CD14-positive monocyte (primary cell): Measurements from ENCODE around the gene TTC7B. TPM values are rescaled to one million over a fixed set of nuclear protein-coding genes. Genes with fewer than 3 reads are reported as not detected.

ENCODE experiments used
- DNase-seq, 3 donors: peaks; one replicate each; pipeline ENCODE4 v3.0.0-alpha.2; 2011 to 2022
- H2AFZ ChIP-seq: 2 replicates; pipeline ENCODE4 v1.6.0; 2012; ENCODE audit warnings: mild to moderate bottlenecking, low read depth, low read length, inconsistent platforms; ENCODE audit not compliant: insufficient read depth, poor library complexity, severe bottlenecking
- H3K27ac ChIP-seq, 2 donors: 1 replicate in 1 of 2; 2 replicates in 1 of 2; pipeline ENCODE4 v1.5.1; 2012 to 2013; ENCODE audit warnings: low read length in 2 of 2, control low read depth in 1 of 2, inconsistent platforms in 1 of 2, low read depth in 1 of 2, mild to moderate bottlenecking in 1 of 2
- H3K27me3 ChIP-seq, 2 donors: one replicate each; pipeline versions ENCODE4 v1.6.0 to v1.6.1; 2011 to 2013; ENCODE audit warnings: low read length in 2 of 2; ENCODE audit not compliant: control insufficient read depth in 2 of 2, insufficient read depth in 2 of 2
- H3K36me3 ChIP-seq, 2 donors: replicated peaks in 1 of 2; 1 replicate in 1 of 2; 2 replicates in 1 of 2; pipeline versions ENCODE4 v1.5.1 to v1.6.1; 2012 to 2013; ENCODE audit warnings: low read length in 2 of 2, control low read depth in 1 of 2, inconsistent platforms in 1 of 2, mild to moderate bottlenecking in 1 of 2; ENCODE audit not compliant: insufficient read depth in 2 of 2, control insufficient read depth in 1 of 2
- H3K4me1 ChIP-seq, 2 donors: 1 replicate in 1 of 2; 2 replicates in 1 of 2; pipeline versions ENCODE4 v1.5.1 to v1.6.1; 2012 to 2013; ENCODE audit warnings: low read length in 2 of 2, control low read depth in 1 of 2, inconsistent platforms in 1 of 2, mild to moderate bottlenecking in 1 of 2, moderate library complexity in 1 of 2; ENCODE audit not compliant: insufficient read depth in 2 of 2, control insufficient read depth in 1 of 2
- H3K4me2 ChIP-seq: replicated peaks from 2 replicates; pipeline ENCODE3; 2012; ENCODE audit warnings: low read length, moderate library complexity, mild to moderate bottlenecking; ENCODE audit not compliant: poor library complexity, severe bottlenecking; ENCODE audit errors: extremely low read depth
- H3K4me3 ChIP-seq, 3 experiments: fragments of 200-600 bp in 1 of 3; sonication (generic) in 1 of 3; replicated peaks in 1 of 3; 1 replicate in 2 of 3; 2 replicates in 1 of 3; pipeline ENCODE4 v1.5.1; 2011 to 2013; ENCODE audit warnings: low read length in 3 of 3, mild to moderate bottlenecking in 3 of 3, control low read depth in 2 of 3, low read depth in 2 of 3, inconsistent platforms in 1 of 3, moderate library complexity in 1 of 3
- H3K79me2 ChIP-seq: 2 replicates; pipeline ENCODE4 v1.6.0; 2012; ENCODE audit warnings: mild to moderate bottlenecking, control low read depth, inconsistent platforms, low read length, moderate library complexity; ENCODE audit not compliant: insufficient read depth
- H3K9ac ChIP-seq: 2 replicates; pipeline ENCODE4 v1.6.0; 2017; ENCODE audit warnings: low read length, mild to moderate bottlenecking; ENCODE audit not compliant: insufficient read depth, poor library complexity, severe bottlenecking
- H3K9me3 ChIP-seq, 2 donors: replicated peaks in 1 of 2; 1 replicate in 1 of 2; 2 replicates in 1 of 2; pipeline versions ENCODE4 v1.5.1 to v1.6.1; 2012 to 2013; ENCODE audit warnings: low read length in 2 of 2, control low read depth in 1 of 2; ENCODE audit not compliant: control insufficient read depth in 1 of 2, insufficient read depth in 1 of 2
- H4K20me1 ChIP-seq: 2 replicates; pipeline ENCODE4 v1.6.0; 2012; ENCODE audit warnings: mild to moderate bottlenecking, low read length, control low read depth, moderate library complexity; ENCODE audit not compliant: insufficient read depth
- H3K27ac Mint-ChIP-seq, 7 donors: one replicate each; pipeline ENCODE4 v1.8.0; 2020; ENCODE audit warnings: mild to moderate bottlenecking in 7 of 7, mixed read lengths in 7 of 7, moderate library complexity in 6 of 7, inconsistent platforms in 2 of 7
- H3K27me3 Mint-ChIP-seq, 3 donors: one replicate each; pipeline ENCODE4 v1.8.0; 2021 to 2022; ENCODE audit warnings: low read depth in 3 of 3, mild to moderate bottlenecking in 3 of 3, mixed read lengths in 3 of 3, moderate library complexity in 3 of 3, inconsistent platforms in 1 of 3
- H3K36me3 Mint-ChIP-seq, 2 donors: one replicate each; pipeline ENCODE4 v1.8.0; 2020; ENCODE audit warnings: mixed read lengths in 2 of 2, inconsistent platforms in 1 of 2, mild to moderate bottlenecking in 1 of 2
- H3K4me1 Mint-ChIP-seq: one replicate; pipeline ENCODE4 v1.8.0; 2020; ENCODE audit warnings: mild to moderate bottlenecking, mixed read lengths
- H3K4me3 Mint-ChIP-seq, 2 donors: one replicate each; pipeline ENCODE4 v1.8.0; 2020; ENCODE audit warnings: mild to moderate bottlenecking in 2 of 2, mixed read lengths in 2 of 2, moderate library complexity in 1 of 2
- H3K9me3 Mint-ChIP-seq, 7 donors: one replicate each; pipeline ENCODE4 v1.8.0; 2020 to 2022; ENCODE audit warnings: mixed read lengths in 7 of 7, mild to moderate bottlenecking in 6 of 7, moderate library complexity in 6 of 7, inconsistent platforms in 2 of 7
- WGBS: methylation state at CpG from one replicate; pipeline ENCODE4 v1.1.5; 2013; ENCODE audit warnings: missing lambda C conversion rate; ENCODE audit not compliant: insufficient coverage; 5-methylcytosine and 5-hydroxymethylcytosine counted together
- intact Hi-C, 2 donors: fragments of 100-400 bp; cut with micrococcal nuclease; formaldehyde crosslinking; loops; one replicate each; pipeline versions ENCODE4 v1.15.0 to v1.15.1; 2023
- polyA plus RNA-seq, 3 donors: library from polyadenylated mRNA; depleted of rRNA in 1 of 3; unstranded in 2 of 3; stranded (reverse) in 1 of 3; fragments of 300-500 nt in 2 of 3; fragments of >200 nt in 1 of 3; fragmentation: Illumina TruSeq in 2 of 3; gene quantifications; 1 replicate in 2 of 3; 2 replicates in 1 of 3; pipeline ENCODE4 v1.2.3, GENCODE V29; 2012 to 2021
- TF ChIP-seq, protein P1 (sequence below): fragments of 200-600 bp; IDR thresholded peaks from one replicate; pipeline ENCODE4 v1.8.0; 2022; ENCODE audit warnings: antibody characterized with exemption, mild to moderate bottlenecking

The TTC7B gene
- polyA plus RNA-seq, 3 donors, result 0.87 to 2.6 (median 1.2) TPM

DNA sequence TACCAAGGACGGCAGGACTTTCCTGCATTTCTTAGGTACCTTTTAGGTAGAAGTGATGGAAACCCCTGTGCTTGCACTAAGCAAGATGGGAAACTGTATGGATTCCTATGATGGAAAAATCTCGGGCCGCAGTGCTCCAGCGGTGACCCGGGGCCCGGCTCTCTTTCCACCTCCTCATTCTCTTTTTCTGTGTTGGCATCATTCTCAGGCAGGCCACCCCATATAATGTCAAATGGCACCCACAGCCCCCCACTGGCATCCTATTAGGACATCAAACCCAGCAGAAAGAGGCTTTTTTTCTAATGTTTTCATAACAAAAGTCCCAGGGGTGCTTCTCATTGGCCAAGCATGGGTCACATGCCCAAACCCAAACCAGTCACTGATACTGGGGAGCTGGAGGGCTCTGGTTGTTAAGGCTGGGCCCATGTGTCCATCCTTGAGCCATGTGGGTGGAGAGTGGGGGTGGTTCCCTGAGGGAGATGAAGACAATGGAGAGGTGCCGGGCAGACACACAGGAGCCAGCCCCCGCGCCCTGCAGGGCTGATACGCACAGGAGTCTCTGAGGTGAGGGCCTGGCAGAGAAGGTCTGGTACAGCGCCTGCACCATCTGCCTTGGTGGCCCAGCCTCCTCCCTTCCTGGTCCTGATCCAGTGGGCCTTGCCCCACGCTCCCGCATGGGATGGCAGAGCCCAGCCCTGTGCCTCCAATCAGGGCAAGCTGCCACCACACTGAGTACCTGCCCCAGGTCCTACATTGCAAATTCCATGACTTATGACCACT lies 277.3 kb downstream of the TTC7B start:
- H3K36me3 ChIP-seq, result no peaks in the 10 kb centered on the region
- no peak overlapping the region for H2AFZ ChIP-seq
- H3K9me3 Mint-ChIP-seq, result peaks cover 0 to 7% (median 0%) of the 10 kb centered on the region in 7 donors
- no peak overlapping the region for H3K4me2 ChIP-seq
- H3K4me1 ChIP-seq, result no peaks in the 10 kb centered on the region
- intact Hi-C loops, result no loop called here
- peaks cover 2 to 7% (median 4%) of the 10 kb centered on the region in 3 donors for H3K27me3 Mint-ChIP-seq
- no peak overlapping the region for H3K27ac Mint-ChIP-seq
- H3K9me3 ChIP-seq, result no peaks in the 10 kb centered on the region
- TF ChIP-seq, protein P1, sequence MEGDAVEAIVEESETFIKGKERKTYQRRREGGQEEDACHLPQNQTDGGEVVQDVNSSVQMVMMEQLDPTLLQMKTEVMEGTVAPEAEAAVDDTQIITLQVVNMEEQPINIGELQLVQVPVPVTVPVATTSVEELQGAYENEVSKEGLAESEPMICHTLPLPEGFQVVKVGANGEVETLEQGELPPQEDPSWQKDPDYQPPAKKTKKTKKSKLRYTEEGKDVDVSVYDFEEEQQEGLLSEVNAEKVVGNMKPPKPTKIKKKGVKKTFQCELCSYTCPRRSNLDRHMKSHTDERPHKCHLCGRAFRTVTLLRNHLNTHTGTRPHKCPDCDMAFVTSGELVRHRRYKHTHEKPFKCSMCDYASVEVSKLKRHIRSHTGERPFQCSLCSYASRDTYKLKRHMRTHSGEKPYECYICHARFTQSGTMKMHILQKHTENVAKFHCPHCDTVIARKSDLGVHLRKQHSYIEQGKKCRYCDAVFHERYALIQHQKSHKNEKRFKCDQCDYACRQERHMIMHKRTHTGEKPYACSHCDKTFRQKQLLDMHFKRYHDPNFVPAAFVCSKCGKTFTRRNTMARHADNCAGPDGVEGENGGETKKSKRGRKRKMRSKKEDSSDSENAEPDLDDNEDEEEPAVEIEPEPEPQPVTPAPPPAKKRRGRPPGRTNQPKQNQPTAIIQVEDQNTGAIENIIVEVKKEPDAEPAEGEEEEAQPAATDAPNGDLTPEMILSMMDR, result no peak
- no peak overlapping the region for H3K4me3 Mint-ChIP-seq
- no peak overlapping the region for H3K9ac ChIP-seq
- H3K27ac ChIP-seq, result no peak overlapping the region
- H3K4me3 ChIP-seq, result no peak overlapping the region
- no peaks in the 10 kb centered on the region for H3K79me2 ChIP-seq
- no peak for DNase-seq
- H3K27me3 ChIP-seq, result no peaks in the 10 kb centered on the region
- peaks cover 2% of the 10 kb centered on the region for H3K4me1 Mint-ChIP-seq
- WGBS, result 99% methylated on average over 13 of the region's 13 CpGs
- H3K36me3 Mint-ChIP-seq, result no peaks in the 10 kb centered on the region
- no peaks in the 10 kb centered on the region for H4K20me1 ChIP-seq

DNA sequence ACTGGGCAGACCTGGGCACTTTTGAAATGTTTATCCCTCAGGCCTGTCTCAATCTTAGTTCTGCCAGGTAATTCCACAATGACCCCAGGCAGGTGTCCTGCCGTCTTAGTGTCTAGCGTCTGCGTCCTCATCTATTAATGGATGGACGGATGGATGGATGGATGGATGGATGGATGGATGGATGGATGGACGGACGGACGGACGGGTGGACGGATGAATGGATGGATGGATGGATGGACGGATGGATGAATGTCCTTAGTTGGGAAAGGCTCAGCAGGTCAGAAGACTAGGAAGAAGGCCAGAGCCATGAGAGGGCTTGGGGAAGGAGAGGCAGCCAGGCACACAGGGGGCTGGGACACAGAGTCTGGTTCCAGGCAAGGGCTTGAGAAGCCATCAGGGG lies 278.1 kb downstream of the TTC7B start:
- Mint-ChIP-seq H3K4me1 (peaks cover 8% of the 10 kb centered on the region), H3K36me3 (no peaks in the 10 kb centered on the region), H3K4me3 (no peak overlapping the region), H3K9me3 (peaks cover 0 to 7% (median 0%) of the 10 kb centered on the region in 7 donors), H3K27ac (no peak overlapping the region), H3K27me3 (peaks cover 2 to 7% (median 3%) of the 10 kb centered on the region in 3 donors)
- H2AFZ ChIP-seq, result no peak overlapping the region
- H3K27ac ChIP-seq, result no peak overlapping the region
- no peaks in the 10 kb centered on the region for H3K9me3 ChIP-seq
- H3K9ac ChIP-seq, result no peak overlapping the region
- DNase-seq, result no peak
- intact Hi-C loops, result no loop called here
- H3K4me1 ChIP-seq, result no peaks in the 10 kb centered on the region
- no peaks in the 10 kb centered on the region for H3K79me2 ChIP-seq
- no peaks in the 10 kb centered on the region for H3K36me3 ChIP-seq
- H4K20me1 ChIP-seq, result no peaks in the 10 kb centered on the region
- TF ChIP-seq, protein P1, result no peak
- H3K27me3 ChIP-seq, result no peaks in the 10 kb centered on the region
- no peak overlapping the region for H3K4me3 ChIP-seq
- 97% methylated on average over 5 of the region's 10 CpGs for WGBS
- no peak overlapping the region for H3K4me2 ChIP-seq
